ENCODE results near the gene EXOC7. TPM values are rescaled to one million over a fixed set of nuclear protein-coding genes. Genes with fewer than 3 reads are reported as not detected.

EXOC7 gene
- total RNA-seq, 1 donor from 2014 or later = 145 TPM

- Histone ChIP-seq H3K9ac (ENCODE audit: low read length) (no peak overlapping the region), H3K4me2 (ENCODE audit: low read length) (no peak overlapping the region), H3K4me3 (ENCODE audit: insufficient read depth, low read depth, low read length) (no peak overlapping the region), H3K36me3 (ENCODE audit: insufficient read depth, low read length) (no peaks in the 10 kb centered on the region), H3K27me3 (ENCODE audit: insufficient read depth, low read length) (no peaks in the 10 kb centered on the region), H3K27ac (ENCODE audit: low read depth, low read length) (no peak overlapping the region), H3K79me2 (ENCODE audit: insufficient read depth, low read length) (no peaks in the 10 kb centered on the region), H2AFZ (ENCODE audit: low read depth, low read length) (no peak overlapping the region), H3K4me1 (ENCODE audit: insufficient read depth, low read length) (no peaks in the 10 kb centered on the region), H3K9me3 (ENCODE audit: insufficient read depth, low read depth, low read length) (no peaks in the 10 kb centered on the region), H4K20me1 (ENCODE audit: insufficient read depth, low read length) (no peaks in the 10 kb centered on the region)
- FAIRE-seq (no peak), DNase-seq (ENCODE audit: low read depth) (no peak)
- H3K4me1 Mint-ChIP-seq (ENCODE audit: low read depth, unreplicated experiment) = no peaks in the 10 kb centered on the region
- H3K27me3 Mint-ChIP-seq (ENCODE audit: low read depth, unreplicated experiment) = peaks cover 10% of the 10 kb centered on the region
- no peak overlapping the region for H3K4me3 Mint-ChIP-seq (ENCODE audit: unreplicated experiment)
- no peak overlapping the region for H3K27ac Mint-ChIP-seq (ENCODE audit: unreplicated experiment)
- H3K36me3 Mint-ChIP-seq (ENCODE audit: low read depth, unreplicated experiment) = peaks cover 1% of the 10 kb centered on the region
- no peaks in the 10 kb centered on the region for H3K9me3 Mint-ChIP-seq (ENCODE audit: unreplicated experiment)
- TF ChIP-seq EZH2 (IDR thresholded peaks at IDR 0.05; ENCODE audit: insufficient read depth, low read length) (no peak), CTCF (IDR thresholded peaks at IDR 0.05; ENCODE audit: insufficient read depth, low read depth, low read length) (no peak)
Measured at GRCh38 chr17:76115138-76115754, 11.7 kb upstream of the EXOC7 start.

GRCh38 chr17:76111956-76112355, 8.4 kb upstream of the EXOC7 start:
- no peaks in the 10 kb centered on the region for H3K27me3 ChIP-seq (ENCODE audit: insufficient read depth, low read length)
- H3K4me3 ChIP-seq (ENCODE audit: insufficient read depth, low read depth, low read length) = no peak overlapping the region
- no peaks in the 10 kb centered on the region for H3K79me2 ChIP-seq (ENCODE audit: insufficient read depth, low read length)
- DNase-seq (ENCODE audit: low read depth) = peak; percentile 23
- H3K27ac Mint-ChIP-seq (ENCODE audit: unreplicated experiment) = no peak overlapping the region
- no peak overlapping the region for H3K27ac ChIP-seq (ENCODE audit: low read depth, low read length)
- no peak for FAIRE-seq
- TF ChIP-seq CTCF (IDR thresholded peaks at IDR 0.05; ENCODE audit: insufficient read depth, low read depth, low read length) = no peak
- TF ChIP-seq EZH2 (IDR thresholded peaks at IDR 0.05; ENCODE audit: insufficient read depth, low read length) = no peak
- no peaks in the 10 kb centered on the region for H3K36me3 ChIP-seq (ENCODE audit: insufficient read depth, low read length)
- no peak overlapping the region for H3K4me3 Mint-ChIP-seq (ENCODE audit: unreplicated experiment)
- H3K9me3 Mint-ChIP-seq (ENCODE audit: unreplicated experiment) = no peaks in the 10 kb centered on the region
- no peaks in the 10 kb centered on the region for H3K4me1 ChIP-seq (ENCODE audit: insufficient read depth, low read length)
- H3K27me3 Mint-ChIP-seq (ENCODE audit: low read depth, unreplicated experiment) = no peaks in the 10 kb centered on the region
- no peak overlapping the region for H3K4me2 ChIP-seq (ENCODE audit: low read length)
- no peak overlapping the region for H3K9ac ChIP-seq (ENCODE audit: low read length)
- H3K9me3 ChIP-seq (ENCODE audit: insufficient read depth, low read depth, low read length) = no peaks in the 10 kb centered on the region
- H2AFZ ChIP-seq (ENCODE audit: low read depth, low read length) = no peak overlapping the region
- H3K36me3 Mint-ChIP-seq (ENCODE audit: low read depth, unreplicated experiment) = peaks cover 1% of the 10 kb centered on the region
- H4K20me1 ChIP-seq (ENCODE audit: insufficient read depth, low read length) = no peaks in the 10 kb centered on the region
- no peaks in the 10 kb centered on the region for H3K4me1 Mint-ChIP-seq (ENCODE audit: low read depth, unreplicated experiment)

GRCh38 chr17:76107509-76107908, 3.9 kb upstream of the EXOC7 start:
- Mint-ChIP-seq H3K27ac (ENCODE audit: unreplicated experiment) (no peak overlapping the region), H3K9me3 (ENCODE audit: unreplicated experiment) (no peaks in the 10 kb centered on the region), H3K4me1 (ENCODE audit: low read depth, unreplicated experiment) (peaks cover 2% of the 10 kb centered on the region), H3K27me3 (ENCODE audit: low read depth, unreplicated experiment) (no peaks in the 10 kb centered on the region), H3K4me3 (ENCODE audit: unreplicated experiment) (no peak overlapping the region), H3K36me3 (ENCODE audit: low read depth, unreplicated experiment) (no peaks in the 10 kb centered on the region)
- Histone ChIP-seq H3K27me3 (ENCODE audit: insufficient read depth, low read length) (no peaks in the 10 kb centered on the region), H4K20me1 (ENCODE audit: insufficient read depth, low read length) (peaks cover 5% of the 10 kb centered on the region), H3K4me1 (ENCODE audit: insufficient read depth, low read length) (peaks cover 9% of the 10 kb centered on the region), H3K9me3 (ENCODE audit: insufficient read depth, low read depth, low read length) (no peaks in the 10 kb centered on the region), H3K79me2 (ENCODE audit: insufficient read depth, low read length) (peaks cover 11% of the 10 kb centered on the region), H3K4me3 (ENCODE audit: insufficient read depth, low read depth, low read length) (no peak overlapping the region), H3K9ac (ENCODE audit: low read length) (no peak overlapping the region), H3K27ac (ENCODE audit: low read depth, low read length) (no peak overlapping the region), H3K4me2 (ENCODE audit: low read length) (no peak overlapping the region), H3K36me3 (ENCODE audit: insufficient read depth, low read length) (no peaks in the 10 kb centered on the region), H2AFZ (ENCODE audit: low read depth, low read length) (no peak overlapping the region)
- FAIRE-seq = no peak
- TF ChIP-seq CTCF (IDR thresholded peaks at IDR 0.05; ENCODE audit: insufficient read depth, low read depth, low read length) = no peak
- no peak for TF ChIP-seq EZH2 (IDR thresholded peaks at IDR 0.05; ENCODE audit: insufficient read depth, low read length)
- DNase-seq (ENCODE audit: low read depth) = no peak
